Left lung (tissue), 10 donors: ENCODE results near the gene GARIN5A. TPM values are rescaled to one million over a fixed set of nuclear protein-coding genes. Genes with fewer than 3 reads are reported as not detected.

Experiments used
- ATAC-seq: fragments of 200-7000 bp; cut with Tn5 transposase; one replicate; pipeline ENCODE4 v1.9.1; 2020; ENCODE audit warnings: moderate library complexity
- DNase-seq, 4 donors: peaks; one replicate each; pipeline ENCODE4 v3.0.0-alpha.2; 2013 to 2020
- H3K27ac ChIP-seq, 2 donors: fragments of 200-600 bp; sonication (generic) in 1 of 2; one replicate each; pipeline versions ENCODE4 v1.5.0 to v1.8.0; 2020 to 2021
- H3K27me3 ChIP-seq, 2 donors: fragments of 200-600 bp; sonication (generic) in 1 of 2; one replicate each; pipeline versions ENCODE4 v1.5.0 to v1.8.0; 2020 to 2021
- H3K36me3 ChIP-seq, 2 donors: fragments of 200-600 bp; sonication (generic) in 1 of 2; one replicate each; pipeline versions ENCODE4 v1.5.0 to v1.8.0; 2020 to 2021
- H3K4me1 ChIP-seq, 2 donors: fragments of 200-600 bp; one replicate each; pipeline ENCODE4 v1.8.0; 2021
- H3K4me3 ChIP-seq, 2 donors: fragments of 200-600 bp; sonication (generic) in 1 of 2; one replicate each; pipeline versions ENCODE4 v1.5.0 to v1.8.0; 2020 to 2021; ENCODE audit warnings: mild to moderate bottlenecking in 1 of 2
- H3K9me3 ChIP-seq, 2 donors: fragments of 200-600 bp; sonication (generic) in 1 of 2; one replicate each; pipeline versions ENCODE4 v1.5.0 to v1.8.0; 2020 to 2021
- CTCF ChIP-seq, 2 donors: fragments of 200-600 bp; sonication (generic) in 1 of 2; IDR thresholded peaks; one replicate each; pipeline versions ENCODE4 v1.5.0 to v1.8.0; 2021; ENCODE audit warnings: antibody characterized with exemption in 2 of 2
- intact Hi-C, 2 donors: fragments of 100-400 bp; cut with DNase I; formaldehyde crosslinking; loops; one replicate each; pipeline versions ENCODE4 v1.11.2 to v1.14.2; 2022
- polyA plus RNA-seq, 6 donors: library from polyadenylated mRNA; unstranded; fragments of 120-200 nt; gene quantifications; one replicate each; pipeline ENCODE4 v1.2.1, GENCODE V29; 2013; ENCODE audit not compliant: insufficient read length in 6 of 6
- total RNA-seq, 2 donors: library from RNA; stranded (reverse); fragmentation: NEBNext Ultra II Directional; extraction: Animal tissue kit (Norgen Biotek cat#: 25700); gene quantifications; one replicate each; pipeline ENCODE4 v1.2.1, GENCODE V29; 2021
- donor health status: DM: no; HTN: yes; CAD: no.
- donor health status: DM: no; HTN: no; CAD: no.

Gene GARIN5A
- total and polyA plus RNA-seq, 8 donors, result 2.6 to 5.4 (median 3.9) TPM

GRCh38 chr19:50492303-50493052 is 15.8 kb upstream of the GARIN5A start:
- peaks cover 0 to 4% of the 10 kb centered on the region in 2 donors for H3K27me3 ChIP-seq
- H3K9me3 ChIP-seq, result no peaks in the 10 kb centered on the region
- TF ChIP-seq CTCF (IDR thresholded peaks at IDR 0.05), result no peak
- peaks cover 0 to 22% of the 10 kb centered on the region in 2 donors for H3K4me1 ChIP-seq
- H3K4me3 ChIP-seq, result no peak overlapping the region
- ATAC-seq, result peak; percentile 46
- no peak for DNase-seq
- no peak overlapping the region for H3K27ac ChIP-seq
- intact Hi-C loops, result no loop called here
- no peaks in the 10 kb centered on the region for H3K36me3 ChIP-seq

GRCh38 chr19:50490991-50491472 is 14.4 kb upstream of the GARIN5A start:
- DNase-seq (no peak), ATAC-seq (no peak)
- no peaks in the 10 kb centered on the region for H3K9me3 ChIP-seq
- peaks cover 0 to 9% of the 10 kb centered on the region in 2 donors for H3K27me3 ChIP-seq
- H3K4me1 ChIP-seq, result peaks cover 0 to 28% of the 10 kb centered on the region in 2 donors
- intact Hi-C loops, result no loop called here
- no peak overlapping the region for H3K27ac ChIP-seq
- TF ChIP-seq CTCF (IDR thresholded peaks at IDR 0.05), result no peak
- H3K4me3 ChIP-seq, result no peak overlapping the region
- no peaks in the 10 kb centered on the region for H3K36me3 ChIP-seq

- H3K9me3 ChIP-seq, result no peaks in the 10 kb centered on the region
- no peaks in the 10 kb centered on the region for H3K36me3 ChIP-seq
- intact Hi-C loops, result no loop called here
- H3K4me1 ChIP-seq, result peaks cover 0 to 31% of the 10 kb centered on the region in 2 donors
- H3K27me3 ChIP-seq, result peaks cover 0 to 9% of the 10 kb centered on the region in 2 donors
- no peak for ATAC-seq
- H3K27ac ChIP-seq, result no peak overlapping the region
- TF ChIP-seq CTCF (IDR thresholded peaks at IDR 0.05), result no peak
- H3K4me3 ChIP-seq, result no peak overlapping the region
- peak in 1 of 4 donors; percentile 59 for DNase-seq
These were observed 13.8 kb upstream of the GARIN5A start for GRCh38 chr19:50490411-50490811.

- Histone ChIP-seq H3K36me3 (no peaks in the 10 kb centered on the region), H3K27ac (peak overlapping the region in 1 of 2 donors; percentile 74)
- intact Hi-C loops, result no loop called here
These were observed 12.9 kb upstream of the GARIN5A start for GRCh38 chr19:50489461-50490011.

More at GRCh38 chr19:50489461-50490011, 12.9 kb upstream of the GARIN5A start:
- Histone ChIP-seq H3K4me1 (peaks cover 0 to 31% of the 10 kb centered on the region in 2 donors), H3K4me3 (peak overlapping the region in 1 of 2 donors; percentile 26), H3K9me3 (no peaks in the 10 kb centered on the region), H3K27me3 (peaks cover 0 to 9% of the 10 kb centered on the region in 2 donors)
- no peak for TF ChIP-seq CTCF (IDR thresholded peaks at IDR 0.05)
- DNase-seq, result no peak
- ATAC-seq, result no peak
